Colonic mucosa (tissue), 4 donors: Measurements from ENCODE around the gene TPCN1. TPM values are rescaled to one million over a fixed set of nuclear protein-coding genes. Genes with fewer than 3 reads are reported as not detected.

ENCODE experiments used
- DNase-seq: peaks from one replicate; pipeline ENCODE4 v3.0.0-alpha.2; 2020
- H3K27ac ChIP-seq: fragments of 200-600 bp; one replicate; pipeline ENCODE4 v1.8.0; 2021
- H3K27me3 ChIP-seq: fragments of 200-600 bp; one replicate; pipeline ENCODE4 v1.8.0; 2021
- H3K36me3 ChIP-seq: fragments of 200-600 bp; one replicate; pipeline ENCODE4 v1.8.0; 2021
- H3K4me1 ChIP-seq: fragments of 200-600 bp; one replicate; pipeline ENCODE4 v1.8.0; 2021; ENCODE audit warnings: mild to moderate bottlenecking
- H3K4me3 ChIP-seq: fragments of 200-600 bp; one replicate; pipeline ENCODE4 v1.8.0; 2021
- H3K9ac ChIP-seq, 2 donors: one replicate each; pipeline ENCODE4 v1.7.0; 2013; ENCODE audit warnings: control low read depth in 2 of 2, low read depth in 2 of 2, low read length in 2 of 2
- H3K9me3 ChIP-seq: fragments of 200-600 bp; one replicate; pipeline ENCODE4 v1.8.0; 2021
- CTCF ChIP-seq: fragments of 200-600 bp; IDR thresholded peaks from one replicate; pipeline ENCODE4 v1.8.0; 2022; ENCODE audit warnings: antibody characterized with exemption, mild to moderate bottlenecking
- intact Hi-C: fragments of 100-400 bp; cut with DNase I; formaldehyde crosslinking; loops from one replicate; pipeline ENCODE4 v1.14.1; 2022
- total RNA-seq, 2 donors: library from RNA; stranded (reverse); fragmentation: NEBNext Ultra II Directional in 1 of 2; extraction: Animal tissue kit (Norgen Biotek cat#: 25700) in 1 of 2; gene quantifications; one replicate each; pipeline ENCODE4 v1.2.1, GENCODE V29; 2021
- donor health status: healthy.
- donor health status: DM: no; HTN: no; CAD: no.
- donor health status: DM: no; HTN: no; CAD: no.

The TPCN1 gene
- total RNA-seq, 2 donors from 2014 or later: 55.5 to 85.6 TPM

GRCh38 chr12:113208041-113208934 lies 13.0 kb upstream of the TPCN1 start:
- no peaks in the 10 kb centered on the region for H3K27me3 ChIP-seq
- no peaks in the 10 kb centered on the region for H3K36me3 ChIP-seq

GRCh38 chr12:113211160-113211559 lies 10.1 kb upstream of the TPCN1 start:
- no peak for DNase-seq
- H3K9me3 ChIP-seq: no peaks in the 10 kb centered on the region
- TF ChIP-seq CTCF: no peak
- H3K4me3 ChIP-seq: no peak overlapping the region
- H3K27ac ChIP-seq: no peak overlapping the region
- H3K27me3 ChIP-seq: no peaks in the 10 kb centered on the region
- intact Hi-C loops: no loop called here
- H3K36me3 ChIP-seq: no peaks in the 10 kb centered on the region
- no peaks in the 10 kb centered on the region for H3K4me1 ChIP-seq
- H3K9ac ChIP-seq: no peak overlapping the region

More at GRCh38 chr12:113208041-113208934, 13.0 kb upstream of the TPCN1 start:
- intact Hi-C loops: no loop called here
- no peak for TF ChIP-seq CTCF
- no peaks in the 10 kb centered on the region for H3K9me3 ChIP-seq
- H3K9ac ChIP-seq: peak overlapping the region in 1 of 2 donors; percentile 4
- H3K4me3 ChIP-seq: no peak overlapping the region
- peak overlapping the region; percentile 47 for H3K27ac ChIP-seq
- peak; percentile 54 for DNase-seq
- H3K4me1 ChIP-seq: no peaks in the 10 kb centered on the region

- intact Hi-C loops: no loop called here
- no peaks in the 10 kb centered on the region for H3K9me3 ChIP-seq
- no peak overlapping the region for H3K4me3 ChIP-seq
- DNase-seq: no peak
- peak overlapping the region; percentile 56 for H3K27ac ChIP-seq
- TF ChIP-seq CTCF: no peak
- no peaks in the 10 kb centered on the region for H3K36me3 ChIP-seq
- no peaks in the 10 kb centered on the region for H3K4me1 ChIP-seq
- no peaks in the 10 kb centered on the region for H3K27me3 ChIP-seq
- no peak overlapping the region for H3K9ac ChIP-seq
Observed at GRCh38 chr12:113214895-113215400, 6.3 kb upstream of the TPCN1 start.

DNA sequence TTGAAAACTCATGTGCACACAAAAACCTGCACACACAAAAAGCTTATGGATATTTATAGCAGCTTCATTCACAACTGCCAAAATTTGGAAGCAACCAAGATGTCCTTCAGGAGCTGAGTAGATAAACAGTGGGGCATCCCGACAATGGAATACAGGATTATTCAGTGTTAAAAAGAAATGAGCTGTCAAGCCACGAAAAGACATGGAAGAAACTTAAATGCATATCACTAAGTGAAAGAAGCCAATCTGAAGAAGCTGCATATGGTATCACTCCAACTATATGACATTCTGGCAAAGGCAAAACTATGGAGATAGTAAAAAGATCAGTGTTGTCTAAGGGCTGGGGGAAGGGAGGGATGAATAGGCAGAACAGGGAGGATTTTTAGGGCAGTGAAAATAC lies 5.2 kb upstream of the TPCN1 start:
- Histone ChIP-seq H3K4me1 (no peaks in the 10 kb centered on the region), H3K27me3 (no peaks in the 10 kb centered on the region), H3K27ac (no peak overlapping the region), H3K9ac (no peak overlapping the region), H3K4me3 (no peak overlapping the region), H3K9me3 (no peaks in the 10 kb centered on the region), H3K36me3 (no peaks in the 10 kb centered on the region)
- TF ChIP-seq CTCF: no peak
- no peak for DNase-seq
- intact Hi-C loops: no loop called here

DNA sequence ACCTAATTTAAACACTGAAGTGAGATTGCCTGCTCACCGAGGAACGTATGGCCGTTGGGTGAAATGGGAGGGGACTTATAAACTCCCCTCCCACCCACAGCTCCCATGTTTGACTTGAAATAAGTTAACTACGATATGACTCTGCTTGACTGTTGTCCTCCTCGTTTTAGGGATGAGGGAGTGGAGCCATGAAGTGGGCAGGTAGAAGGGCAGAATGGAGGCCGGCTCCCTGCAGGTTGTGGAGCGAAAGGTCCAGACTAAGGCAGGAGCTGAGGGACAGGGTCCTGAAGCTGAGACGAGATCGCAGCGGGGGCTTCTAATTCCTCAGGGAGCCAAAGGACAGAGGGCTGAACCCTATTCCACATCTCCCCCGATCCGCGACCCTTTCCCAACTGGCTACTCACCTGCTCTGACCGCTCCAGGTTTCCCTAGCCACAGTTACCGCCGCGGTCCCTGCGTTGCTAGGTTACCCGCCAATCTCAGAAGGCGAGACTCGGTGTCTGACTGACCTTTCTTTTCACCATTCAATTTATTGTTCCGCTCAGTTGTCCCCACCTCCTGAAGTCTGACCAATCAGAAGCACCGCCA lies 577 bp upstream of the TPCN1 start:
- H3K4me1 ChIP-seq: peaks cover 7% of the 10 kb centered on the region
- peak overlapping the region; percentile 5 for H3K27ac ChIP-seq
- H3K4me3 ChIP-seq: peak overlapping the region; percentile 43
- no peaks in the 10 kb centered on the region for H3K9me3 ChIP-seq
- TF ChIP-seq CTCF: no peak
- peak overlapping the region; percentile 46 to 88 for H3K9ac ChIP-seq
- intact Hi-C loops: no loop called here
- H3K27me3 ChIP-seq: no peaks in the 10 kb centered on the region
- DNase-seq: no peak
- no peaks in the 10 kb centered on the region for H3K36me3 ChIP-seq
